GM18861 (cell line): ENCODE measurements around the gene CATSPER4.
A peak's percentile ranks its signal among the peaks of the same experiment; 100 is the strongest.
"Not testable (repeated sequence)": the region's sequence is repeated elsewhere in the genome, so short reads cannot be mapped to it uniquely, and the experiment has no call there.

Experiments used
- ATAC-seq: cut with Tn5 transposase; IDR thresholded peaks from one replicate; pipeline ENCODE4 v1.9.1; 2021; ENCODE audit not compliant: unreplicated experiment

Gene CATSPER4

DNA sequence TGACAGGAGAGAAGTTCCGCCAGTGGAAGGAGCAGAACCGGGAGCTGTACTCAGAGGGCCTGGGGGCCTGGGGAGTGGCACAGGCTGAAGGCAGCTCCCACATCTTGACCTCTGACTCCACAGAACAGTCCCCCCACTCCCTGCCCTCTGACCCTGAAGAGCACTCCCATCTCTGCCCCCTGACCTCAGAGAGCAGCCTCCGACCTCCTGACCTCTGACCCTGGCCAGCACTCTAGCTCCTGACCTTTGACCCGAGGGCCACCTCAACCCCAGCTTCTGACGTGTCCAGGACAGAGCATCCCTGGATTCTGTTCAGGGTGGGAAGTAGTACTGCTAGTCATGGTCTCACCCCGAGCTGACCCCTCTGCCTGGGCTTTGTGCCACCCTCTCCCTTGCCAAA is 1.1 kb upstream of the CATSPER4 start:
- no peak for ATAC-seq

DNA sequence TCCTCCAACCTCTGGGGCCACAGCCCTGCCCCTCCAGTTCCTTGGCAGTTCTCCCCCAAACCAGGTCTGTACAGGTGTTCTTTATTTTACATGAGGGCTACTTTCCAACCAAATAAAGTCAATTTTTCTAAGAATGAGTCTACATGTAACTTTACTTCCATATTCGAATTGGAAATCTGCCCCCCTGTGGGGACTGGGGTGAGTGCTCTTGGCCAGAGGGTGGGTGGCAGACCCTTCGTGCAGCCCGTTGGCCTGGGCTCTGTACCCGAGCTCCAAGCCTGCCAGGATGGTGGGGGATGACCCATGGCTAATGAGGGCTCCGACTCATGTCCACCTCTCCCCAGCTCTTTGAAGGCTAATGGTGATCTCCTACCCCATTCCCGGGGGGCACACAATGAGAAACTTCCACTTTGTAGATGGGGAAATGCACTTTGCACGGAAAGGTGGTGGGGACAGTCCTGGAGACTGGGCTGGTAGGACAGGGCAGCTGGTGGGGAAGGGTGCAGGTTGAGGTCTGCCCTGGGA is 589 bp upstream of the CATSPER4 start:
- ATAC-seq, result no peak

DNA sequence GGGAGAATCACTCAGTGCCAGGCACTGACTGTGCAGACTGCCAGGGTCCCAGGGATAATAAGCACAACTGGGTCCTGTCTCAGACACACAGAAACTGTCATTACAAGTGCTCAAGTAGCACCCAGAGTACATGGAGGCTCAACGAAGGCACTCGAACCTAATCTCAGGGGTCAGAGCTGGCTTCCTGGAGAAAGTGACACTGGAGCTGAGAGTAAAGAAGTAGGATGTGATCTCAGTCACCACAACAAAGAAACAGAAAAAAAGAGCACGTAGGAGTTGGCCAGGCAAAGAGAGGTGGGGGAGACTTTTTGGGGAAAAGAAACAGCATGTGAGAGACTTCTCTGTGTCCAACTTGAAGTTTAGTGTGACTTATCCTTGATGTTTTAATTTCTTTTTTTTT is 1.3 kb downstream of the CATSPER4 start:
- no peak for ATAC-seq

DNA sequence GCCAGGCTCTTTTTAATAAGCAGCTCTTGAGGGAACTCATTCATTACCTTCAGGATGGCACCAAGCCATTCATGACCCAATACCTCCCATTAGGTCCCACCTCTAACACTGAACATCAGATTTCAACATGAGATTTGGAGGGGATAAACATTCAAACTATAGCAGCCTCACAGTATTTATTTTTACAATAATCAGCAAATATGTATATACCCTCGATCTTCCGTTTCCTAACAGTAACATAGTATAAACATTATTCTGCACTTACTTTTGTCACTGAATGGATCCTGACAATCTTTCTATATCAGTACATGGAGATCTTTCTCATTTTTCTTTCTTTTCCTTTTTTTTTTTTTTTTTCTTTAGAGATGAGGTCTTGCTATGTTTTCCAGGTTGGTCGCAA is 5.4 kb downstream of the CATSPER4 start:
- ATAC-seq, result no peak

DNA sequence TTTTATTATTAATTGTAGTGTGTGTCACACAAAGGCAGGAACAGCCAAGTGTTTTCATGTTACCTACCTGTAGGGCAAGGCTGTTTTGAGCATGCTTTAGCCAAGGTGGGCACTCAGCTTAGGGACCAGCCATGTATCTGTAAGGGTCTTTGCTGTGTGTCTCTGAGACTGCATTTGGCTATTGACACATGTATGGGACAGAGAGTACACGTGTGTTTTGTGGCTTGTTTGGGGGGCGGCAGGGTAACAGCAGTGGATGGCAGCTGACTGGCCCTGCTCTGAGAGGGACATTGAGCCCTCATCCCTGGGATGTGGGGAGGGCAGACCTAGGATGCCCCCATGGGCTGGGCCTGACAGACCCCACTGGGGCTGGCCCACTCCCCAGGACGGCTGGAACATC is 6.9 kb downstream of the CATSPER4 start:
- no peak for ATAC-seq

DNA sequence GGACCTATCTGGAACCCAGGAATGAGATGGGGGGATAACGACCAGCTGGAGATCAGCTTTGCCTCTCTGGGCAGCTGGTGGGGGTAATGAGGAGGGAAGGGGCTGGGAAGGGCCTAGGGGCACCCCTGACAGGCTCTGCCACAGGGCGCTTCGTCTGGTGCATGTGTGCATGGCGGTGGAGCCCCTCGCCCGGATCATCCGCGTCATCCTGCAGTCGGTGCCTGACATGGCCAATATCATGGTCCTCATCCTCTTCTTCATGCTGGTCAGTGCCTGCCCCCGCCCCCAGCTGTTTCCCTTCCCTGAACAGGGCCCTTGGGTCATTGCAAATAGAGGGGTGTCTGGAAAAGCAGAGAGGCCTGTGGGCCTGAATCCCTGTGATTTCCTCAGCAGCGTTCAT is 7.4 kb downstream of the CATSPER4 start:
- no peak for ATAC-seq

DNA sequence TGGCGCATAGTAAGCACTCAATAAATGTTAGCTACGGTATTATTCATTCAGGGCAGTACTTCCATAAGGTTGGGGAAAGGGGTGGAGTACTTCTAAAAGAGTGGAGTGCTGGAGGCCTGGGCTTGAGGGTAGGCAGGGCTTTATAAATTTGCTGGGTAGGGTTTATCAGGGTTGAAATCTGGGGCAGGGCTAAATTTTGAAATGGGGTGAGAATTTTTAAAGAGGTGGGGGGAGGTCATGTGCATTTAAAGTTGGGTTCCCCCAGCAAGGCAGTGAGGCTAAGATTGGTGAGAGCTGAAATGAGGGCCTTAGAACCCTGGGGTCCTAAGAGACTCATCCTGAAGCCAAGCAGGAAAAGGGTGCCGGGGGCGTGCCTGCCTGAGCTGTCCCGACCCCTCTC is 10.0 kb downstream of the CATSPER4 start:
- no peak for ATAC-seq

DNA sequence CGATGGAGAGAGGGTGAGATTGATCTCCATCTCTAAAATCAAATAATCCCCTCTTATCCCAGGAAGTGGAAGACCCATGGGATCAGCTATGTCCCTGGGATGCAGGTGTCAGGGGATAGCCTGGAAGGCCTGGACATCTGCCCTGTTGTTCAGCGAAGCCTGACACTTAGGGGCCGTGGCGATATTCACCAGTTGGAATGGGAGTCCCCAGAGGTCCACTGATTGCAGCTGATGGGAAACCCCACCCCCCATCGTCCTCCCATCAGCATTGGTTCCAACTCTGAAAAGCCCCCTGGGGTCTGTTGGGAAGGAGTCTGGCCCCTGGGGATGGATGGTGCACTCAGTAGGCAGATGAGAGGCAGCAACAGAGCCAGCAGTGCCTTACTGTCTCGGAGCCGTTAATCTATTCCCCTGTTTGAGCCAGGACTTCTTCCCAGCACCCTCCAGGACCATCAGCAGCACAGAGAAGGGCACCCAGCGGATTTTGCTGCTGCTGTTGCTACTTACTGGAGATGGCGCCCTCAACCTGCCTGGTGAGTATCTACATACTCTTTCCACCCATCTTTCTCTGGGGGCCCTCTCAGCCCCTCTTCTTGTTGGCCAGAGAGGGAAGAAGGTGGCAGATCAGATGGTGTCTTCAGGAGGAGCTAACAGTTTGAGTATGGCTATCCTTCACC is 13.4 kb downstream of the CATSPER4 start:
- ATAC-seq, result no peak

DNA sequence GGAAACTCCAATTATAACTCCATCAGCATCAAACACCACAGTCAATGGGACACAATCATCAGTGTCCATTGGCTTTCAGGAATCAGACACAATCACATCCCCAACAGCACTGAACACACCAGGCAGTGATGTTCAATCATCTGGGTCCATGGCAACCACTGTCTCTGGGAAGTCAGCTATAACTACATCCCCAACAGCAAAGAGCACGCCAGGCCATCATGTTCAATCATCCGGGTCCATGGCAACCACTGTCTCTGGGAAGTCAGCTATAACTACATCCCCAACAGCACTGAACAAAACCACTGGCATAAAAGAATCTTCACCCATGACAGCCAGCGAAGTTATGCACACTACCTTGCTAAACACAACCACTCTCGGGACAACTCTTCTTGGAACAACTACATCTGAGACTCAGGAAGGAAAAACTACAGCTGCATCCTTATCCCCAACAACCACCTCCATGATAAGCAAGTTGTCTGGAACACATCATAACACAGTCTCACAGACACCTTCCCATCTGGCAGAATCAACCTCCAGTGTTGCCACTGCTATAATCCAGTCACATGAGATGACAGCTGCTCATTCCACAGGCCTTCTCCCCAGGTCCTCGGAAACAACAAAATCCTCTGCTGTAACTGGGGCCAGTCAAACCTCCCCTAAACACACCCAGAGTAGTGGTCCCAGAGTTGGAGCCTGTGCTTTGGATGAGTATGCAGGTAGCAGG is 19.9 kb downstream of the CATSPER4 start:
- ATAC-seq, result no peak

DNA sequence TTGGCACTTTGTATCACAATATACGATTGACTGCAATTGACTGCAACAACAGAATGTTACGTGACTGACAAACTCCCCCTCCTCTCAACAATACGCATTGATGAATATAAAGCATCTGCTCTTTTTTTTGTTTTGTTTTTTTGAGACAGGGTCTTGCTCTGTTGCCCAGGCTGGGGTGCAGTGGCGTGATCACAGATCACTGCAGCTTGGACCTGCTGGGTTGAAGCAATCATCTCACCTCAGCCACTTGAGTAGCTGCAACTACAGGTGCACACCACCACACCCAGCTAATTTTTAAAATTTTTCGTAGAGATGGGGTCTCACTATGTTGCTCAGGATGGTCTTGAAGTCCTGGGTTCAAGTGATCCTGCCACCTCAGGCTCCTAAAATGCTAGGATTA is 22.3 kb downstream of the CATSPER4 start:
- no peak for ATAC-seq

DNA sequence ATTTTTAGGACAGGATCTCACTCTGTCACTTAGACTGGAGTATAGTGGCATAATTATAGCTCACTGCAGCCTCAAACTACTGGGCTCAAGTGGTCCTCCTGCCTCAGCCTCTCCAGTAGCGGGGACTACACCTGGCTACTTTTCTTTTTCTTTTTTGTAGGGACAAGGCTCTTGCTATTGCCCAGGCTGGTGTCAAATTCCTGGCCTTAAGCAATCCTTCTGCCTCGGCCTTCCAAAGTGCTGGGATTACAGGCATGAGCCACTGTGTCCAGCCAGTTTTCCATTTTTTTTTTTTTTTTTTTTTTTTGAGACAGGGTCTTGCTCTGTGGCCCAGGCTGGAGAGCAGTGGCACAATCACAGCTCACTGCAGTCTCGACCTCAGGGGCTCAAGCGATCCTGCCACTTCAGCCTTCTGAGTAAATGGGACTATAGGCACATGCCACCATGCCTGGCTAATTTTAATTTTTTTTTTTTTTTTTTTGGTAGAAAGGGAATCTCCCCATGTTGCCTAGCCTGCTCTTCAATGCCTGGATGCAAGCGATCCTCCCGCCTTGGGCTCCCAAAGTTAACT is 23.0 kb downstream of the CATSPER4 start:
- no peak for ATAC-seq

DNA sequence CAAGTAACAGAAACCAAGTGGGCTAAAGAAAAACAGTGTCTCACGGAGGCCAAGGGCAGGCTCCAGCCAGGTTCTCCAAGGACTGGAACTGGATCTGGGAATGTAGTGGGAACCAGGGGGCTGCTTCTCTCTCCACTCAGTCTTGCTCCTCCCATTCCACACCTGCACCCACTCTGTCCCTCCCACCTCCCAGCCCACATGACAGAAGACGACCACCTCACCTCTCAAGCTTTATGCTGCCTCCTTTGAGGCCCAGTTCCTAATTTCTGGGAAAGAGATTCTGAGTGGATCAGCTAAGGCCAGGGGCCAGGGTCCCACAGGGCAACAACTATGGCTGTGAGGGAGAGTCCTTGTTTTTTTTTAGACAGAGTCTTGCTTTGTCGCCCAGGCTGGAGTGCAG is 24.8 kb downstream of the CATSPER4 start:
- ATAC-seq, result no peak

DNA sequence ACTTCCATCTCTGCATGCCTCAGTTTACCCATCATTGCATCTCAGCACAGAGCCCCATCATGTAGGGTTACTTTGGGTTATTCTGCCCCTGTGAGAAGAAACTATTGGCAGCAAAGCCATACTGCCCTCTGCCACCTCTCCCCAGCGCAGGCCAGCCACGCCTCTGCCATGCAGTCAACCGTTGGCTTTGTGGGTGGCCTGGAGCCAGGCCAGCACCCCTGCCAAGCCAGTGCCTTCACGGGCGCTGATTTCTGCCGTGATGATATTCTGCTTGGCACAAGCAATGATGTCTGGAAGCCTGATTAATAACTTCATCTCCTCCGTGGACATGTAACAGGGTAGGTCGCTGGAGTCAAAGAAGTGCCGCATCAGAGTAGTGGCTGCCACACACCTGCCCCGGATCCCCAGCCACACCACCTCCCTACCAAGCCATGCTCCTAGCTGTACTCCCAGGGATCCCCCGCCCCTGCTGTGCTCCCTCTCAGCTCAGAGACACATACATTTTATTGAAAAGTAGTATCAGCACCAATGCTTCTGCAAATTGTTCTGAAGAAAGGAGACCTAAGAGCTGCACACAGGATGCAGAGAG is 28.6 kb downstream of the CATSPER4 start:
- ATAC-seq, result no peak

DNA sequence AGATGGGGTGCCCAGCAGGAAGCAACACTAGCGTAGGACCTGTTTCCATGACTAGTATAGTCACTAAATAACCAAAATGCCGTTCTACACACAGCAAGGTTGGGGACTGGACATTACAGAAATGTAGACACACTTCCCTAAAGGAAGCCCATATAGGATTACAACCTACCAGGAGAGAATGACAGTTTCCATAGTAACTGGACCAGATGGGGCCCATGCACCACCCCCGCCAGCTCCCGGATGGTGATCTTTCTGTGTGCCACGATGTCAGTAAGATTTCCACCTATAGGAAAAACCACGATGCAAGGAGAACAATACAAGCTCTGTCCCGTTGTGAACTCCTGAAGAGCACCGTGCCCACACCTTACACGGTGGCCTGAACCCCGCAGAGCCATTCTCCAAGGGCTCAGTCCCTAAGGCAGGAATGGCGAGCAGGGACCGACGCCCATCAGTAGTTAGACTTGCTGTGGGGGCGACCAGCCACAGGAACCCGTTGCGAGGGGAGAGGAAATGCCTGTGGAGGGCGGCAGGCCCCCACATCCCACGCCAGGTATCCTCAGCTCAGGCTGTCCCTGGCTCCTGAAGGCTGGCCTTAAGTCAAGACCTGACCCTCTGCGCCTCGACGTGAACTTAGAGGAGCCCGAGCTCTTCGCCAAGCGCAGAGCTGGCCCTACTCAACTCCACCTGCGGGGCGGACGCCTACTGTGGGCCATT is 30.0 kb downstream of the CATSPER4 start:
- ATAC-seq, result no peak

DNA sequence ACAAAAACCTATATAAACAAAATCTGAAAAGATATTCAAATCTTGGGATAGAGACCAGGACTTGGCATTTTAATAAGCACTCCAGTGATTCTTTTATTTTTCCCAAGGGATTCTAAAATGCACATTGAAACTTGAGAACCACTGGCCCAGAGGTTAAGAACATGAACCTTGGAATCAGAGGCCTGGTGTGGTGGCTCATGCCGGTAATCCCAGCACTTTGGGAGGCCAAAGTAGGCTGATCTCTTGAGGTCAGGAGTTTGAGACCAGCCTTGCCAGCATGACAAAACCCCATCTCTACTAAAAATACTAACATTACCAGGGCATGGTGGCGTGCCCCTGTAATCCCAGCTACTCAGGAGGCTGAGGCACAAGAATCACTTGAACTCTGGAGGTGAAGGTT is 30.7 kb downstream of the CATSPER4 start:
- no peak for ATAC-seq

DNA sequence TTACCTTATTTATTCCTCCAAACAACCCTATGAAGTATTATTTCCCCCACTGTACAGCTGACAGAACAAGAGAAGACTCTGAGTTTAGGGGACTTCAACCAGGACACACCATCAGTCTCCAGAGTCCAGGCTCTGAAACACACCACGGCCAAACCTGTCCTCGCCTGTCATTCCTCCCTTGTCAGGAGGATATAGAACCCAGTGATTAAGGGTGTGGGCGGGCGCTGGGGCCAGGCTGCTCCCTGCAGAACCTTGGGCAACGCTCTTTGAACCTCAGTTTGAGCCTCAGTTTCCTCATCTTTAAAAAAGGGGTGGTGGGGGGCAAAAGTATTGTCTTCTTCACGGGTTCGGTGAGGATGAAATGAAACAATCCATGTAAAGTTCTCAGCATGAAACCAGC is 34.2 kb downstream of the CATSPER4 start:
- ATAC-seq, result no peak

DNA sequence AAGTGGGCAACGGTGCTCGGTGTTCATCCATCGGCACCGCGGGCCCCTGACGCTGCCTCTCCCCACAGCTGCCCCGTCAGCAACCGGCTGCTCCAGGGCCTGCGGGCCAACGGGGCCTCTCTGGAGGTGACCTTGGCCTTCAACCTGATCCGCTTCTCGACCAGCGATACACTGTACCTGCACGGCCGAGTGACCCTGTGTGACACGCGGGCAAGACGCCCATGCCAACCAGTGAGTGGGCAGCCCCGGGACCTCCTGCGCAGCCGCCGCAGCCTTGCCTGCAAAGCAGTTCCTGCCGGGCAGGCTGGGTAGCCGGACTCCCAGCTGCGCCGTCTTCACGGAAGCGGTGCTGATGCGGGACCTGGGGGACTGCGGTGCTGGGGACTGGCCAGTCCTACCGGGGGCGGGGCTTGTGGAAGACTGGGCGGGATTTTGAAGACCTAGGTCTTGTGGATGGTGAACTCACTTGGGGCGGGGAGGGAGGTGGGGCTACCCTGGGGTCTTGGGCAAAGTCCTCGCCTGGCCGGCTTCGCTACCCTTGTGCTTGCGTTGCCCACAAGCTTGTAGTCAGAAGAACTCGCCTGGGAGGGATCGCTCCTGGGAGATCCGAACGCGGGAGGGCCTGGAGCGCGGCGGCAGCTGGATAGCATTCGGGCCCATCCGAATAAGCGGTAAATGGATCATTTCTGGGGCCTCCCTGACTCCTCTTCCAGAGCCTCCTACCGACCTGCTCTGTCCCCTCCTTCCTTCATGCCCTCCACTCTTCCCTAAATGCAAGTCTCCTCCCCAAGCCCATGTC is 34.8 kb downstream of the CATSPER4 start:
- no peak for ATAC-seq

DNA sequence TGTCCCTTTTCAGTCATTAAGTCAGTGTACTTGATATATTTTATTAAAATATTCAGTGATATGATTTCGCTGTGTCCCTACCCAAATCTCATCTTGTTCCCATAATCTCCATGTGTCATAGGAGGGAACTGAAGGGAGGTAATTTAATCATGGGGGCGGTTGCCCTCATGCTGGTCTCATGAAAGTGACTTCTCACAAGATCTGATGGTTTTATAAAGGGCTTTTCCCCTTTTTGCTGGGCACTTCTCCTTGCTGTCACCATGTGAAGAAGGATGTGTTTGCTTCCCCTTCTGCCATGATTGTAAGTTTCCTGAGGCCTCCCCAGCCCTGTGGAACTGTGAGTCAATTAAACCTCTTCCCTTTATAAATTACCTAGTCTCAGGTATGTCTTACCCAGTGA is 40.3 kb downstream of the CATSPER4 start:
- ATAC-seq, result not testable (repeated sequence)

DNA sequence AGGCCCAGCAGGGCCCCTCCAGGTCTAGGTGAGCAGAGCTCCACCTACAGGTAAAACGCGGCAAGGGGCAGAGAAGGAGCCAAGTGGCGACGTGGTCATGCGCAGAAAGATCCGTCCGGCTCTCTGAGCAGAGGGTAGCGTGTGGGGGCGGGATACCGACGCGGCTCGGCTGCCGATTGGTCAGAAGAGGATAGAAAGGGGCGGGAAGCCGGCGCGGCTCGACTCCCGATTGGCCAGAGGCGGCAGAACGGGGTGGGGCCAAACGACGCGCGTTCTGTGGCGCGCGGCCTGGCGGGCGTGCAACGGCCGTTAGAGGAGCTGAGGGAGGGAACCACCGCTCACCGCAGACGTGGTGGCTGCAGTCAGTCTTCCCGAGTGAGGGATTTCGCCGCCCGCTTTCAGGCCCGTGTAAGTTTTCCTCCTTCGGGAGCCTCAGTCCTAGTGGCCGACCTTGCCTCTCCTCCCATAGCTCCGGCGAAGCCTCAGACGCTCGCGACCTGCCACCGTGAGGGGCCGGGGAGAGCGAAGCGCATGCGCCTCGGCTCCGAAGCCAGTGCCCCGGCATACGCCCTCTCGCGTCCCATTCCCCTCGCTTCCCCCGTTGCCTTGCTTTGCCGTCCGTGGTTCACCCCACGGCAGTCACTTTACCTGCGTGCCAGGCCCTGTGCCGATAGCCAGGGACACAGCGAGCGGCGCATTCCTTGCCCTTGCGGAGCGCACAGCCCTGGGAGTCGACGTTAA is 43.7 kb downstream of the CATSPER4 start, which contains the start of gene CEP85:
Gene CEP85, plus strand, starts transcription at position 298 of the 741 bp plus-strand sequence. CDS start 5,584 bp downstream, outside the sequence.
- ATAC-seq, result peak; percentile 81
